Activated T-helper 1 cell treated with anti-CD3 and anti-CD28 coated beads, Interleukin-12 subunit alpha, Interleukin-12 subunit beta, Interleukin-2, Interleukin-4 antibody, amounts not matched to agents 30 ng/mL and 10 ng/mL and 1 ng/mL, durations not matched to agents 14 hours and 24 hours and 36 hours (primary cell): Measurements from ENCODE around the gene PRKCZ. TPM values are rescaled to one million over a fixed set of nuclear protein-coding genes. Genes with fewer than 3 reads are reported as not detected.

Source experiments
- DNase-seq: peaks from one replicate; pipeline ENCODE4 v3.0.0; 2021; ENCODE audit warnings: low spot score
- H3K27ac Mint-ChIP-seq: one replicate; pipeline ENCODE4 v1.8.0; 2021; ENCODE audit warnings: mild to moderate bottlenecking, mixed read lengths
- H3K27me3 Mint-ChIP-seq: one replicate; pipeline ENCODE4 v1.8.0; 2022; ENCODE audit warnings: mild to moderate bottlenecking, moderate library complexity, mixed read lengths; ENCODE audit not compliant: insufficient read depth
- H3K36me3 Mint-ChIP-seq: one replicate; pipeline ENCODE4 v1.8.0; 2021; ENCODE audit warnings: low read depth, mixed read lengths
- H3K4me1 Mint-ChIP-seq: one replicate; pipeline ENCODE4 v1.8.0; 2021; ENCODE audit warnings: low read depth, mixed read lengths
- H3K4me3 Mint-ChIP-seq: one replicate; pipeline ENCODE4 v1.8.0; 2021; ENCODE audit warnings: mild to moderate bottlenecking, moderate library complexity, mixed read lengths
- H3K9me3 Mint-ChIP-seq: one replicate; pipeline ENCODE4 v1.8.0; 2021; ENCODE audit warnings: mixed read lengths
- intact Hi-C: fragments of 100-400 bp; cut with micrococcal nuclease; formaldehyde crosslinking; loops from one replicate; pipeline ENCODE4 v1.15.1; 2024
- total RNA-seq: library from RNA; stranded (reverse); gene quantifications from 2 replicates; pipeline ENCODE4 v1.2.3, GENCODE V29; 2022

The PRKCZ gene
- total RNA-seq, 1 donor from 2014 or later, result 4.1 TPM

- Mint-ChIP-seq H3K4me3 (no peak overlapping the region), H3K27me3 (no peaks in the 10 kb centered on the region), H3K27ac (no peak overlapping the region), H3K9me3 (no peaks in the 10 kb centered on the region), H3K4me1 (peaks cover 17% of the 10 kb centered on the region), H3K36me3 (no peaks in the 10 kb centered on the region)
- DNase-seq, result no peak
- intact Hi-C loops, result loop anchor here (5.0 kb wide), 1 partner anchor 1569 kb away; the partner anchor contains the start of gene SMIM1
Measured at GRCh38 chr1:2202843-2203601, 152.8 kb downstream of the PRKCZ start.

GRCh38 chr1:2203671-2204414 lies 153.6 kb downstream of the PRKCZ start:
- H3K4me1 Mint-ChIP-seq, result peaks cover 13% of the 10 kb centered on the region
- no peaks in the 10 kb centered on the region for H3K9me3 Mint-ChIP-seq
- no peak overlapping the region for H3K27ac Mint-ChIP-seq
- no peak overlapping the region for H3K4me3 Mint-ChIP-seq
- no peaks in the 10 kb centered on the region for H3K27me3 Mint-ChIP-seq
- intact Hi-C loops, result loop anchor here (1.0 to 5.0 kb wide), 5 partner anchors 9 to 1568 kb away; partner anchors contain the start of genes PANK4, PRXL2B and SMIM1
- no peak for DNase-seq
- no peaks in the 10 kb centered on the region for H3K36me3 Mint-ChIP-seq

GRCh38 chr1:2204415-2205190 lies 154.4 kb downstream of the PRKCZ start:
- Mint-ChIP-seq H3K4me3 (no peak overlapping the region), H3K36me3 (no peaks in the 10 kb centered on the region), H3K27ac (no peak overlapping the region), H3K9me3 (no peaks in the 10 kb centered on the region), H3K27me3 (no peaks in the 10 kb centered on the region), H3K4me1 (peaks cover 6% of the 10 kb centered on the region)
- no peak for DNase-seq
- intact Hi-C loops, result loop anchor here (1.0 to 5.0 kb wide), 8 partner anchors 9 to 1568 kb away; partner anchors contain the start of genes PANK4, PRXL2B, SMIM1 and TMEM52

GRCh38 chr1:2205191-2205952 lies 155.2 kb downstream of the PRKCZ start:
- Mint-ChIP-seq H3K9me3 (no peaks in the 10 kb centered on the region), H3K27me3 (no peaks in the 10 kb centered on the region), H3K27ac (no peak overlapping the region), H3K36me3 (no peaks in the 10 kb centered on the region), H3K4me3 (peak overlapping the region; percentile 37), H3K4me1 (no peaks in the 10 kb centered on the region)
- intact Hi-C loops, result loop anchor here (1.0 to 2.0 kb wide), 6 partner anchors 22 to 381 kb away; partner anchors contain the start of genes PANK4, PRXL2B and TMEM52
- DNase-seq, result peak; percentile 85

- no peaks in the 10 kb centered on the region for H3K36me3 Mint-ChIP-seq
- no peak for DNase-seq
- H3K27ac Mint-ChIP-seq, result no peak overlapping the region
- no peaks in the 10 kb centered on the region for H3K4me1 Mint-ChIP-seq
- intact Hi-C loops, result no loop called here
- no peaks in the 10 kb centered on the region for H3K27me3 Mint-ChIP-seq
- no peak overlapping the region for H3K4me3 Mint-ChIP-seq
- H3K9me3 Mint-ChIP-seq, result no peaks in the 10 kb centered on the region
Measured at GRCh38 chr1:2206813-2207487, 156.7 kb downstream of the PRKCZ start.

- DNase-seq, result no peak
- no peak overlapping the region for H3K4me3 Mint-ChIP-seq
- H3K9me3 Mint-ChIP-seq, result no peaks in the 10 kb centered on the region
- H3K27me3 Mint-ChIP-seq, result no peaks in the 10 kb centered on the region
- no peaks in the 10 kb centered on the region for H3K4me1 Mint-ChIP-seq
- intact Hi-C loops, result no loop called here
- H3K27ac Mint-ChIP-seq, result no peak overlapping the region
- no peaks in the 10 kb centered on the region for H3K36me3 Mint-ChIP-seq
Measured at GRCh38 chr1:2208309-2209239, 158.4 kb downstream of the PRKCZ start.

- no peak overlapping the region for H3K27ac Mint-ChIP-seq
- no peaks in the 10 kb centered on the region for H3K4me1 Mint-ChIP-seq
- H3K4me3 Mint-ChIP-seq, result no peak overlapping the region
- no peak for DNase-seq
- H3K36me3 Mint-ChIP-seq, result no peaks in the 10 kb centered on the region
- H3K9me3 Mint-ChIP-seq, result no peaks in the 10 kb centered on the region
- intact Hi-C loops, result no loop called here
- H3K27me3 Mint-ChIP-seq, result no peaks in the 10 kb centered on the region
Measured at GRCh38 chr1:2209400-2210083, 159.3 kb downstream of the PRKCZ start.

- DNase-seq, result no peak
- intact Hi-C loops, result no loop called here
- Mint-ChIP-seq H3K4me3 (no peak overlapping the region), H3K36me3 (no peaks in the 10 kb centered on the region), H3K27me3 (no peaks in the 10 kb centered on the region), H3K9me3 (no peaks in the 10 kb centered on the region), H3K27ac (no peak overlapping the region), H3K4me1 (no peaks in the 10 kb centered on the region)
Measured at GRCh38 chr1:2210084-2210653, 160.0 kb downstream of the PRKCZ start.

GRCh38 chr1:2210786-2211185 lies 160.6 kb downstream of the PRKCZ start:
- DNase-seq, result no peak
- Mint-ChIP-seq H3K4me1 (no peaks in the 10 kb centered on the region), H3K27ac (no peak overlapping the region), H3K27me3 (no peaks in the 10 kb centered on the region), H3K9me3 (no peaks in the 10 kb centered on the region), H3K36me3 (no peaks in the 10 kb centered on the region), H3K4me3 (no peak overlapping the region)
- intact Hi-C loops, result no loop called here

- Mint-ChIP-seq H3K27me3 (no peaks in the 10 kb centered on the region), H3K9me3 (no peaks in the 10 kb centered on the region), H3K4me1 (no peaks in the 10 kb centered on the region), H3K36me3 (no peaks in the 10 kb centered on the region), H3K4me3 (no peak overlapping the region), H3K27ac (no peak overlapping the region)
- intact Hi-C loops, result loop anchor here (2.0 kb wide), 1 partner anchor 15 kb away; no protein-coding TSS in a partner anchor
- DNase-seq, result no peak
Measured at GRCh38 chr1:2212274-2212531, 162.0 kb downstream of the PRKCZ start.
